ENCODE measurements around the gene CHCHD3. TPM values are rescaled to one million over a fixed set of nuclear protein-coding genes. Genes with fewer than 3 reads are reported as not detected.

Gene CHCHD3
- polyA plus RNA-seq, 1 donor (not counting 4 experiments of a cell fraction or from before 2014, with no cell fraction given): 59.2 TPM

DNA sequence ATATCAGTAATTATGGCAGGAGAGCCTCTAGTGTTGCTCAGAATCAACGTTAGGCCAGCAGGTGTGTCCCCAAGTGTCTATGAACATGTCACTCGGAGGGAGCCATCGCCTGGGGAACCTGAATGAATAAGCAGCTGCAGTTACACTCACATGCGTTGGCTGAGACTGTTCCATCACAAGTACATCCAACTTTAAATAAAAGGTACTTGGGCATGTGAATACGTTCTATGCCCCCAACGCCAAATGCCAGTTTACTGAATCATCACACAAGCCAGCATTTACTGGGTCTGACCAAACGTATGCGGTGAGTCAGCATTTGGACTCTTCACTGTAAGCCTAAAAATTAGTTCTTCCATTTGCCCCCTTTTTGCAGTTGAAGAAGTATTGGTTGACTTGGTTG lies 298.1 kb downstream of the CHCHD3 start:
- H3K79me2 ChIP-seq (ENCODE audit: control insufficient read depth, insufficient read depth, low read length): no peaks in the 10 kb centered on the region
- peaks cover 0 to 2% of the 10 kb centered on the region in 2 experiments for H3K36me3 ChIP-seq (ENCODE audit: control insufficient read depth in 2 of 2, extremely low read depth in 1 of 2, insufficient read depth in 2 of 2, low read length in 2 of 2)
- H2AFZ ChIP-seq (ENCODE audit: control insufficient read depth, low read length): no peak overlapping the region
- DNase-seq (ENCODE audit: low read depth, low spot score) (peak; percentile 23), FAIRE-seq (no peak)
- TF ChIP-seq, protein P1, sequence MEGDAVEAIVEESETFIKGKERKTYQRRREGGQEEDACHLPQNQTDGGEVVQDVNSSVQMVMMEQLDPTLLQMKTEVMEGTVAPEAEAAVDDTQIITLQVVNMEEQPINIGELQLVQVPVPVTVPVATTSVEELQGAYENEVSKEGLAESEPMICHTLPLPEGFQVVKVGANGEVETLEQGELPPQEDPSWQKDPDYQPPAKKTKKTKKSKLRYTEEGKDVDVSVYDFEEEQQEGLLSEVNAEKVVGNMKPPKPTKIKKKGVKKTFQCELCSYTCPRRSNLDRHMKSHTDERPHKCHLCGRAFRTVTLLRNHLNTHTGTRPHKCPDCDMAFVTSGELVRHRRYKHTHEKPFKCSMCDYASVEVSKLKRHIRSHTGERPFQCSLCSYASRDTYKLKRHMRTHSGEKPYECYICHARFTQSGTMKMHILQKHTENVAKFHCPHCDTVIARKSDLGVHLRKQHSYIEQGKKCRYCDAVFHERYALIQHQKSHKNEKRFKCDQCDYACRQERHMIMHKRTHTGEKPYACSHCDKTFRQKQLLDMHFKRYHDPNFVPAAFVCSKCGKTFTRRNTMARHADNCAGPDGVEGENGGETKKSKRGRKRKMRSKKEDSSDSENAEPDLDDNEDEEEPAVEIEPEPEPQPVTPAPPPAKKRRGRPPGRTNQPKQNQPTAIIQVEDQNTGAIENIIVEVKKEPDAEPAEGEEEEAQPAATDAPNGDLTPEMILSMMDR (optimal IDR thresholded peaks at IDR 0.05 in 1 of 3, IDR thresholded peaks at IDR 0.05 in 1 of 3, conservative IDR thresholded peaks at IDR 0.05 in 1 of 3; ENCODE audit: extremely low read depth in 1 of 3, insufficient read depth in 2 of 3, low read length in 3 of 3): no peak
- no peak for TF ChIP-seq EZH2 (IDR thresholded peaks at IDR 0.05; ENCODE audit: low read length)
- dilution Hi-C loops (cut with MboI; ENCODE audit: extremely low pct_ligation_motif_present, low sequenced_read_pairs): no loop called here
- no peak overlapping the region for H3K9ac ChIP-seq (ENCODE audit: control insufficient read depth, extremely low read depth, insufficient read depth, low read length)
- H3K27me3 ChIP-seq (ENCODE audit: control insufficient read depth, extremely low read depth, insufficient read depth, low read length): no peaks in the 10 kb centered on the region
- H3K4me1 ChIP-seq (ENCODE audit: control insufficient read depth, extremely low read depth, insufficient read depth, low read length): peaks cover 9% of the 10 kb centered on the region
- H3K9me3 ChIP-seq (ENCODE audit: control insufficient read depth, low read depth, low read length): no peaks in the 10 kb centered on the region
- H3K27ac ChIP-seq (ENCODE audit: control insufficient read depth, insufficient read depth, low read length): no peak overlapping the region
- peak overlapping the region; percentile 6 for H3K4me2 ChIP-seq (ENCODE audit: control insufficient read depth, extremely low read depth, insufficient read depth, low read depth, low read length)
- H3K9me1 ChIP-seq (ENCODE audit: control insufficient read depth, extremely low read depth, insufficient read depth, low read length): no peaks in the 10 kb centered on the region
- H4K20me1 ChIP-seq (ENCODE audit: control insufficient read depth, extremely low read depth, insufficient read depth, low read length): no peaks in the 10 kb centered on the region
- H3K4me3 ChIP-seq (ENCODE audit: control insufficient read depth in 2 of 3, extremely low read depth in 1 of 3, insufficient read depth in 2 of 3, low read depth in 1 of 3, low read length in 3 of 3): no peak overlapping the region

DNA sequence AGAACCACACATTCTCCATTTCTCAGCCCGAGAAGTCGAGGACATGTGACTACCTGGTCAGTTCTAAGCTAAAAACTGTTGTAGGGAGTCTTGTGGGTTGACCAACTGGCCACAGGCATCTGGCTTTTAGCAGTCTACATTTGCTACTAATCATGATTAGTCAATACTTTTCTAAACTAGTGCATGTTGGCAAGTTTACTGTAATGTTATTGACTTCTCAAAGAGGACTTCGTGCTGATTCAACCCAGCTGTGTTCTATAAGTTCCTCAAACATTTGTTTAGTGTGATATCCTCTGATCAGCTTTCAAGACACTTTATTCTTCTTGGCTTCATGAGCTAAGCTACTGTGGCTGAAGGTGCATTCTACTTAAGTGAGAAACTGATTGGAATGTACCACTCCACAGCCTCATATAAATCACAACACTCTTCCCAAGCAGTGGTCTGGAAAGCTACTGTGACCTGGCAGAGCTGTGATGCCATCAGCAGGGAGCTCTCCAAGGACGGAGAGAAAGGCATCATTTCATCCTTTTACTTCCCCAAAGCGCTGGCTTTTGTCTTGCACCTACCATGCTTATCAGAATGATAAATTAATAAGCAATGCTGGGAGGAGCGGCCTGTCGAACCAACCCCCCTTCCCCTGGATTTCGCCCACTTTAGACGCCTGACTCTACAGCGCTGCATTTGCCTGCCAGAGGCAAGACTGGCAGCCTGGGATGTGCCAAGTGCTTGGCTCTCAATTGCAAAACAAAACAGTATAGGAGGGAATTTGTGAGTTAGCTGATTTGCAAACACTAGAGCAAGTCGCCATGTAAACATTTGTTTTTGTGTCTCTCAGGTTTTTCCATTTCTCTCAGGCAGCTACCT lies 298.9 kb downstream of the CHCHD3 start:
- H3K9me1 ChIP-seq (ENCODE audit: control insufficient read depth, extremely low read depth, insufficient read depth, low read length): no peaks in the 10 kb centered on the region
- peaks cover 0 to 2% of the 10 kb centered on the region in 2 experiments for H3K36me3 ChIP-seq (ENCODE audit: control insufficient read depth in 2 of 2, extremely low read depth in 1 of 2, insufficient read depth in 2 of 2, low read length in 2 of 2)
- TF ChIP-seq, protein P1 (optimal IDR thresholded peaks at IDR 0.05 in 1 of 3, IDR thresholded peaks at IDR 0.05 in 1 of 3, conservative IDR thresholded peaks at IDR 0.05 in 1 of 3; ENCODE audit: extremely low read depth in 1 of 3, insufficient read depth in 2 of 3, low read length in 3 of 3): no peak
- TF ChIP-seq EZH2 (IDR thresholded peaks at IDR 0.05; ENCODE audit: low read length): no peak
- H3K4me1 ChIP-seq (ENCODE audit: control insufficient read depth, extremely low read depth, insufficient read depth, low read length): peaks cover 9% of the 10 kb centered on the region
- no peak overlapping the region for H2AFZ ChIP-seq (ENCODE audit: control insufficient read depth, low read length)
- FAIRE-seq (no peak), DNase-seq (ENCODE audit: low read depth, low spot score) (no peak)
- H3K27ac ChIP-seq (ENCODE audit: control insufficient read depth, insufficient read depth, low read length): no peak overlapping the region
- H3K9me3 ChIP-seq (ENCODE audit: control insufficient read depth, low read depth, low read length): no peaks in the 10 kb centered on the region
- no peaks in the 10 kb centered on the region for H3K27me3 ChIP-seq (ENCODE audit: control insufficient read depth, extremely low read depth, insufficient read depth, low read length)
- no peak overlapping the region for H3K4me3 ChIP-seq (ENCODE audit: control insufficient read depth in 2 of 3, extremely low read depth in 1 of 3, insufficient read depth in 2 of 3, low read depth in 1 of 3, low read length in 3 of 3)
- H3K4me2 ChIP-seq (ENCODE audit: control insufficient read depth, extremely low read depth, insufficient read depth, low read depth, low read length): no peak overlapping the region
- H4K20me1 ChIP-seq (ENCODE audit: control insufficient read depth, extremely low read depth, insufficient read depth, low read length): no peaks in the 10 kb centered on the region
- H3K9ac ChIP-seq (ENCODE audit: control insufficient read depth, extremely low read depth, insufficient read depth, low read length): no peak overlapping the region
- dilution Hi-C loops (cut with MboI; ENCODE audit: extremely low pct_ligation_motif_present, low sequenced_read_pairs): no loop called here
- no peaks in the 10 kb centered on the region for H3K79me2 ChIP-seq (ENCODE audit: control insufficient read depth, insufficient read depth, low read length)
